ENCODE data around the gene MYOG.

The MYOG gene

GRCh38 chr1:203076031-203076511 lies 9.7 kb downstream of the MYOG start:
- H2AFZ ChIP-seq (ENCODE audit: low read depth): no peak overlapping the region
- no peaks in the 10 kb centered on the region for H3K36me3 ChIP-seq (ENCODE audit: insufficient read depth)
- no peaks in the 10 kb centered on the region for H3K79me2 ChIP-seq (ENCODE audit: insufficient read depth, low read depth)
- no peak overlapping the region for H3K4me3 ChIP-seq (IDR thresholded peaks at IDR 0.05; ENCODE audit: insufficient read depth, low read depth, low read length)
- no peaks in the 10 kb centered on the region for H4K20me1 ChIP-seq (ENCODE audit: insufficient read depth)
- H3K9ac ChIP-seq: no peak overlapping the region
- no peak overlapping the region for H3K4me2 ChIP-seq
- no peak overlapping the region for H3K27ac ChIP-seq
- no peaks in the 10 kb centered on the region for H3K4me1 ChIP-seq (ENCODE audit: low read depth, poor library complexity, severe bottlenecking)
- no peak for TF ChIP-seq CTCF (conservative IDR thresholded peaks at IDR 0.05; ENCODE audit: low read depth, low read length)
- no peaks in the 10 kb centered on the region for H3K27me3 ChIP-seq (ENCODE audit: insufficient read depth, low read depth)

- Histone ChIP-seq H2AFZ (ENCODE audit: low read depth) (no peak overlapping the region), H3K36me3 (ENCODE audit: insufficient read depth) (no peaks in the 10 kb centered on the region), H3K4me1 (ENCODE audit: low read depth, poor library complexity, severe bottlenecking) (no peaks in the 10 kb centered on the region), H4K20me1 (ENCODE audit: insufficient read depth) (no peaks in the 10 kb centered on the region), H3K4me3 (IDR thresholded peaks at IDR 0.05; ENCODE audit: insufficient read depth, low read depth, low read length) (no peak overlapping the region), H3K9ac (no peak overlapping the region), H3K27ac (no peak overlapping the region), H3K4me2 (no peak overlapping the region), H3K27me3 (ENCODE audit: insufficient read depth, low read depth) (no peaks in the 10 kb centered on the region), H3K79me2 (ENCODE audit: insufficient read depth, low read depth) (no peaks in the 10 kb centered on the region)
- TF ChIP-seq CTCF (conservative IDR thresholded peaks at IDR 0.05; ENCODE audit: low read depth, low read length): no peak
Measured at GRCh38 chr1:203075236-203076030, 10.4 kb downstream of the MYOG start.

GRCh38 chr1:203074610-203075009 lies 11.2 kb downstream of the MYOG start:
- Histone ChIP-seq H3K9ac (no peak overlapping the region), H3K27ac (no peak overlapping the region), H3K27me3 (ENCODE audit: insufficient read depth, low read depth) (no peaks in the 10 kb centered on the region), H3K4me1 (ENCODE audit: low read depth, poor library complexity, severe bottlenecking) (no peaks in the 10 kb centered on the region), H3K79me2 (ENCODE audit: insufficient read depth, low read depth) (no peaks in the 10 kb centered on the region), H3K36me3 (ENCODE audit: insufficient read depth) (no peaks in the 10 kb centered on the region), H4K20me1 (ENCODE audit: insufficient read depth) (no peaks in the 10 kb centered on the region), H3K4me3 (IDR thresholded peaks at IDR 0.05; ENCODE audit: insufficient read depth, low read depth, low read length) (no peak overlapping the region), H3K4me2 (no peak overlapping the region), H2AFZ (ENCODE audit: low read depth) (no peak overlapping the region)
- no peak for TF ChIP-seq CTCF (conservative IDR thresholded peaks at IDR 0.05; ENCODE audit: low read depth, low read length)

- Histone ChIP-seq H3K4me2 (no peak overlapping the region), H4K20me1 (ENCODE audit: insufficient read depth) (no peaks in the 10 kb centered on the region), H3K9ac (no peak overlapping the region), H3K4me3 (IDR thresholded peaks at IDR 0.05; ENCODE audit: insufficient read depth, low read depth, low read length) (no peak overlapping the region), H3K79me2 (ENCODE audit: insufficient read depth, low read depth) (no peaks in the 10 kb centered on the region), H3K4me1 (ENCODE audit: low read depth, poor library complexity, severe bottlenecking) (no peaks in the 10 kb centered on the region), H3K27me3 (ENCODE audit: insufficient read depth, low read depth) (no peaks in the 10 kb centered on the region), H2AFZ (ENCODE audit: low read depth) (no peak overlapping the region), H3K27ac (no peak overlapping the region), H3K36me3 (ENCODE audit: insufficient read depth) (no peaks in the 10 kb centered on the region)
- no peak for TF ChIP-seq CTCF (conservative IDR thresholded peaks at IDR 0.05; ENCODE audit: low read depth, low read length)
Measured at GRCh38 chr1:203073469-203073868, 12.3 kb downstream of the MYOG start.
